ENCODE measurements around the gene E2F6. TPM values are rescaled to one million over a fixed set of nuclear protein-coding genes. Genes with fewer than 3 reads are reported as not detected.

The E2F6 gene
- total and polyA plus RNA-seq, 2 of the 13 experiments (the other 11 are each of a cell fraction or from before 2014, with no cell fraction given): 27.3 to 36.0 TPM

GRCh38 chr2:11502740-11503292 is 36.9 kb upstream of the E2F6 start (continued):
- TF ChIP-seq AKNA (CRISPR knock-in tag; IDR thresholded peaks at IDR 0.05; ENCODE audit: borderline replicate concordance): no peak
- no peak for TF ChIP-seq REPIN1 (CRISPR knock-in tag; IDR thresholded peaks at IDR 0.05; ENCODE audit: borderline replicate concordance, low read depth)
- peak; percentile 61 for TF ChIP-seq PAXIP1 (CRISPR knock-in tag; conservative IDR thresholded peaks at IDR 0.05)
- peak; percentile 69; the same call in 1 of the 2 replicates for TF ChIP-seq MEIS1 (CRISPR knock-in tag; IDR thresholded peaks at IDR 0.05; ENCODE audit: borderline replicate concordance)
- TF ChIP-seq, protein P1, sequence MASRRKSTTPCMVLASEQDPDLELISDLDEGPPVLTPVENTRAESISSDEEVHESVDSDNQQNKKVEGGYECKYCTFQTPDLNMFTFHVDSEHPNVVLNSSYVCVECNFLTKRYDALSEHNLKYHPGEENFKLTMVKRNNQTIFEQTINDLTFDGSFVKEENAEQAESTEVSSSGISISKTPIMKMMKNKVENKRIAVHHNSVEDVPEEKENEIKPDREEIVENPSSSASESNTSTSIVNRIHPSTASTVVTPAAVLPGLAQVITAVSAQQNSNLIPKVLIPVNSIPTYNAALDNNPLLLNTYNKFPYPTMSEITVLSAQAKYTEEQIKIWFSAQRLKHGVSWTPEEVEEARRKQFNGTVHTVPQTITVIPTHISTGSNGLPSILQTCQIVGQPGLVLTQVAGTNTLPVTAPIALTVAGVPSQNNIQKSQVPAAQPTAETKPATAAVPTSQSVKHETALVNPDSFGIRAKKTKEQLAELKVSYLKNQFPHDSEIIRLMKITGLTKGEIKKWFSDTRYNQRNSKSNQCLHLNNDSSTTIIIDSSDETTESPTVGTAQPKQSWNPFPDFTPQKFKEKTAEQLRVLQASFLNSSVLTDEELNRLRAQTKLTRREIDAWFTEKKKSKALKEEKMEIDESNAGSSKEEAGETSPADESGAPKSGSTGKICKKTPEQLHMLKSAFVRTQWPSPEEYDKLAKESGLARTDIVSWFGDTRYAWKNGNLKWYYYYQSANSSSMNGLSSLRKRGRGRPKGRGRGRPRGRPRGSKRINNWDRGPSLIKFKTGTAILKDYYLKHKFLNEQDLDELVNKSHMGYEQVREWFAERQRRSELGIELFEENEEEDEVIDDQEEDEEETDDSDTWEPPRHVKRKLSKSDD (CRISPR knock-in tag; IDR thresholded peaks at IDR 0.05; ENCODE audit: low read depth): peak; percentile 60; the same call in 1 of the 2 replicates
- peak; percentile 36; the same call in 1 of the 2 replicates for TF ChIP-seq KMT2B (CRISPR knock-in tag; IDR thresholded peaks at IDR 0.05)
- TF ChIP-seq U2AF1 (optimal IDR thresholded peaks at IDR 0.05; ENCODE audit: low read depth, low read length): no peak
- TF ChIP-seq ZNF678 (CRISPR knock-in tag; IDR thresholded peaks at IDR 0.05): 0 out of 2 replicates have a peak, but pooled peaks have one; percentile 49
- 0 out of 2 replicates have a peak, but pooled peaks have one; percentile 29 for TF ChIP-seq FOXO4 (CRISPR knock-in tag; conservative IDR thresholded peaks at IDR 0.05)
- no peak for TF ChIP-seq E2F5 (CRISPR knock-in tag; conservative IDR thresholded peaks at IDR 0.05)
- no peak for TF ChIP-seq ZSCAN31 (CRISPR knock-in tag; IDR thresholded peaks at IDR 0.05; ENCODE audit: low read depth)
- TF ChIP-seq HMG20A (CRISPR knock-in tag; IDR thresholded peaks at IDR 0.05; ENCODE audit: borderline replicate concordance): 0 out of 2 replicates have a peak, but pooled peaks have one; percentile 50
- TF ChIP-seq SIN3A (IDR thresholded peaks at IDR 0.05; ENCODE audit: borderline replicate concordance, low read depth, low read length): 0 out of 2 replicates have a peak, but pooled peaks have one; percentile 38
- no peak for TF ChIP-seq ZSCAN22 (CRISPR knock-in tag; IDR thresholded peaks at IDR 0.05)
- no peak for TF ChIP-seq ZNF30 (CRISPR knock-in tag; IDR thresholded peaks at IDR 0.05)

Data from HepG2 (cell line).